ENCODE measurements around the gene NHLRC2. TPM values are rescaled to one million over a fixed set of nuclear protein-coding genes. Genes with fewer than 3 reads are reported as not detected.

Gene NHLRC2
- total and polyA plus RNA-seq, 10 of the 15 experiments (the other 5 are each of a cell fraction or from before 2014, with no cell fraction given) = 1.9 to 31.3 (median 15.9) TPM

GRCh38 chr10:113897693-113898618, 43.5 kb downstream of the NHLRC2 start:
- H3K27me3 ChIP-seq (replicated peaks in 1 of 2; ENCODE audit: control insufficient read depth in 2 of 2, insufficient read depth in 2 of 2, low read length in 1 of 2) = no peaks in the 10 kb centered on the region
- H3K36me3 ChIP-seq (ENCODE audit: control insufficient read depth in 2 of 2, insufficient read depth in 2 of 2, low read length in 1 of 2) = peaks cover 2 to 17% of the 10 kb centered on the region in 2 experiments
- ChIA-PET CTCF (no interaction called here), POLR2A (no interaction called here), RAD21 (ENCODE audit: unreplicated experiment) (interaction anchor here (1.0 kb wide), 1 partner anchor 18 kb away, joined by 3 read pairs; no protein-coding TSS in a partner anchor), SMC1A (ENCODE audit: uncharacterized antibody, unreplicated experiment) (interaction anchor here (1.0 kb wide), 1 partner anchor 11 kb away, joined by 3 read pairs; no protein-coding TSS in a partner anchor)
- TF ChIP-seq CEBPB (IDR thresholded peaks at IDR 0.05; ENCODE audit: borderline replicate concordance in 1 of 2, low read depth in 2 of 2, low read length in 2 of 2) (no peak), ZNF384 (IDR thresholded peaks at IDR 0.05; ENCODE audit: borderline replicate concordance, low read depth, low read length) (no peak), ZNF217 (IDR thresholded peaks at IDR 0.05) (no peak), ESRRA (IDR thresholded peaks at IDR 0.05; ENCODE audit: low read length) (no peak), MYC (IDR thresholded peaks at IDR 0.05; ENCODE audit: insufficient read depth, insufficient read length, insufficient replicate concordance, low read length, severe bottlenecking) (no peak), ELK1 (IDR thresholded peaks at IDR 0.05; ENCODE audit: low read depth, low read length) (no peak), RUNX3 (IDR thresholded peaks at IDR 0.05; ENCODE audit: low read length) (no peak), BRCA1 (IDR thresholded peaks at IDR 0.05; ENCODE audit: low read depth, low read length) (no peak), NFIC (IDR thresholded peaks at IDR 0.05; ENCODE audit: low read depth, low read length) (no peak), POLR2AphosphoS2 (IDR thresholded peaks at IDR 0.05; ENCODE audit: low read depth, low read length) (no peak), MTA3 (IDR thresholded peaks at IDR 0.05; ENCODE audit: borderline replicate concordance, low read length) (no peak), NRF1 (conservative IDR thresholded peaks at IDR 0.05; ENCODE audit: low read depth, low read length) (no peak), KLF5 (IDR thresholded peaks at IDR 0.05; ENCODE audit: partially characterized antibody) (no peak), SMC3 (IDR thresholded peaks at IDR 0.05; ENCODE audit: borderline replicate concordance, low read length) (no peak)
- ATAC-seq = no peak
- no peak overlapping the region for H3K27ac ChIP-seq (ENCODE audit: control insufficient read depth, insufficient read depth)
- no peak overlapping the region for H2AFZ ChIP-seq (ENCODE audit: control insufficient read depth, low read depth, low read length)
- H3K9ac ChIP-seq (ENCODE audit: control insufficient read depth, insufficient read depth, low read length) = no peak overlapping the region
- FAIRE-seq = no peak
- no peak overlapping the region for H3K4me3 ChIP-seq
- BruUV-seq (replicated peaks) = no TSS peak
- no peaks in the 10 kb centered on the region for H3K4me1 ChIP-seq (ENCODE audit: control insufficient read depth, insufficient read depth, low read length)
- DNase-seq (ENCODE audit: low read depth, low spot score) = no peak
- H3K9me3 ChIP-seq (replicated peaks; ENCODE audit: control insufficient read depth, insufficient read depth, low read length) = no peaks in the 10 kb centered on the region
- no peaks in the 10 kb centered on the region for H4K20me1 ChIP-seq (ENCODE audit: control insufficient read depth, insufficient read depth)
- intact Hi-C loops (cut with micrococcal nuclease; ENCODE audit: unreplicated experiment) = no loop called here
- H3K4me2 ChIP-seq (ENCODE audit: control insufficient read depth, insufficient read depth) = no peak overlapping the region
- H3K79me2 ChIP-seq (ENCODE audit: control insufficient read depth, insufficient read depth, low read length) = no peaks in the 10 kb centered on the region
- 99% methylated on average over 6 of the region's 6 CpGs for WGBS (ENCODE audit: insufficient coverage, insufficient replicate concordance, low lambda C conversion rate, missing lambda C conversion rate)
- in situ Hi-C loops (cut with MboI) = no loop called here
